ENCODE measurements around the gene MAD1L1. TPM values are rescaled to one million over a fixed set of nuclear protein-coding genes. Genes with fewer than 3 reads are reported as not detected.
"Not testable (repeated sequence)": the region's sequence is repeated elsewhere in the genome, so short reads cannot be mapped to it uniquely, and the experiment has no call there.

The MAD1L1 gene
- total and polyA plus RNA-seq, 2 of the 13 experiments (the other 11 are each of a cell fraction or from before 2014, with no cell fraction given), result 17.4 to 64.7 TPM

GRCh38 chr7:1817061-1817712 is 415.6 kb downstream of the MAD1L1 start (continued):
- TF ChIP-seq TRIM22 (IDR thresholded peaks at IDR 0.05), result no peak
- TF ChIP-seq TP53 (CRISPR knock-in tag; conservative IDR thresholded peaks at IDR 0.05), result no peak
- TF ChIP-seq KDM5B (CRISPR knock-in tag; IDR thresholded peaks at IDR 0.05; ENCODE audit: borderline replicate concordance), result no peak
- TF ChIP-seq HOXA9 (CRISPR knock-in tag; IDR thresholded peaks at IDR 0.05; ENCODE audit: borderline replicate concordance), result peak; percentile 66; the same call in 1 of the 2 replicates
- no peak for TF ChIP-seq ZNF570 (CRISPR knock-in tag; IDR thresholded peaks at IDR 0.05; ENCODE audit: borderline replicate concordance)
- no peak for TF ChIP-seq MYNN (CRISPR knock-in tag; IDR thresholded peaks at IDR 0.05; ENCODE audit: low read depth)
- no peak for TF ChIP-seq MIER2 (CRISPR knock-in tag; IDR thresholded peaks at IDR 0.05)
- TF ChIP-seq ZBTB37 (CRISPR knock-in tag; IDR thresholded peaks at IDR 0.05), result 0 out of 2 replicates have a peak, but pooled peaks have one; percentile 26
- 0 out of 2 replicates have a peak, but pooled peaks have one; percentile 28 for TF ChIP-seq SKIL (CRISPR knock-in tag; IDR thresholded peaks at IDR 0.05; ENCODE audit: borderline replicate concordance)
- 0 out of 2 replicates have a peak, but pooled peaks have one; percentile 42 for TF ChIP-seq HIC2 (CRISPR knock-in tag; IDR thresholded peaks at IDR 0.05; ENCODE audit: low read depth)
- no peak for TF ChIP-seq ZGPAT (CRISPR knock-in tag; IDR thresholded peaks at IDR 0.05)
- TF ChIP-seq FOXO1 (CRISPR knock-in tag; IDR thresholded peaks at IDR 0.05), result 0 out of 2 replicates have a peak, but pooled peaks have one; percentile 2

GRCh38 chr7:1816451-1816850 is 416.3 kb downstream of the MAD1L1 start:
- not testable (repeated sequence) for H3K27me3 ChIP-seq (ENCODE audit: control insufficient read depth in 1 of 2, insufficient read depth in 2 of 2, low read length in 2 of 2)

More at GRCh38 chr7:1816451-1816850, 416.3 kb downstream of the MAD1L1 start:
- H3K36me3 ChIP-seq (replicated peaks in 1 of 2; ENCODE audit: control insufficient read depth in 1 of 2, insufficient read depth in 2 of 2, low read length in 2 of 2); POLR2A ChIA-PET; H3K9ac ChIP-seq (ENCODE audit: insufficient read depth, low read depth, low read length); BruUV-seq (replicated peaks); H3K79me2 ChIP-seq (ENCODE audit: insufficient read depth, low read length); H3K27ac ChIP-seq (ENCODE audit: extremely low read length, insufficient read depth, low read length); FAIRE-seq; CTCF ChIA-PET (ENCODE audit: low intra/inter-chr PET ratio, low total read pairs); ATAC-seq; in situ Hi-C loops (cut with HindIII; ENCODE audit: extremely low pct_ligation_motif_present, low pct_unique_long_range_greater_than_20kb); H3K4me3 ChIP-seq (replicated peaks in 1 of 3; ENCODE audit: insufficient read depth in 1 of 3, low read depth in 2 of 3, low read length in 3 of 3); H3K4me2 ChIP-seq (ENCODE audit: low read depth, low read length); DNase-seq (ENCODE audit: low spot score); intact Hi-C loops (cut with micrococcal nuclease; ENCODE audit: unreplicated experiment); H4K20me1 ChIP-seq (ENCODE audit: insufficient read depth, low read length); H2AFZ ChIP-seq (ENCODE audit: low read length); H3K9me3 ChIP-seq (ENCODE audit: low read length): not testable (repeated sequence)
- 100% methylated on average over 2 of the region's 7 CpGs for WGBS (ENCODE audit: low lambda C conversion rate)
- H3K4me1 ChIP-seq (ENCODE audit: insufficient read depth, low read length), result peaks cover 47% of the 10 kb centered on the region

Measured in HepG2 (cell line).